Loucy (cell line): ENCODE results near the gene ENPP3.

Experiments
- CTCF ChIP-seq: fragments of 200-600 bp; sonication (generic); conservative IDR thresholded peaks from 2 replicates; pipeline ENCODE4 v1.5.1; 2014; ENCODE audit warnings: mild to moderate bottlenecking, antibody characterized with exemption, low read length
- EZH2phosphoT487 ChIP-seq: fragments of 200-600 bp; IDR thresholded peaks from 2 replicates; pipeline ENCODE4 v1.6.1; 2018; ENCODE audit warnings: antibody characterized with exemption, mild to moderate bottlenecking, moderate library complexity, borderline replicate concordance

- TF ChIP-seq CTCF, result no peak
- TF ChIP-seq EZH2phosphoT487, result no peak
Measured at GRCh38 chr6:131773284-131773950, 136.3 kb downstream of the ENPP3 start.
